GM12875 (cell line): ENCODE measurements around the gene BIN1.
"Not testable (repeated sequence)": the region's sequence is repeated elsewhere in the genome, so short reads cannot be mapped to it uniquely, and the experiment has no call there.

Experiments
- H3K4me3 ChIP-seq: one replicate; pipeline ENCODE4 v1.5.1; 2011; ENCODE audit warnings: low read depth, low read length, control low read depth
- TF ChIP-seq, protein P1 (sequence below): IDR thresholded peaks from 2 replicates; pipeline ENCODE4 v1.5.1; 2011; ENCODE audit warnings: low read depth, mild to moderate bottlenecking, control low read depth, inconsistent platforms, low read length, moderate library complexity, borderline replicate concordance; ENCODE audit not compliant: insufficient read depth

The BIN1 gene

DNA sequence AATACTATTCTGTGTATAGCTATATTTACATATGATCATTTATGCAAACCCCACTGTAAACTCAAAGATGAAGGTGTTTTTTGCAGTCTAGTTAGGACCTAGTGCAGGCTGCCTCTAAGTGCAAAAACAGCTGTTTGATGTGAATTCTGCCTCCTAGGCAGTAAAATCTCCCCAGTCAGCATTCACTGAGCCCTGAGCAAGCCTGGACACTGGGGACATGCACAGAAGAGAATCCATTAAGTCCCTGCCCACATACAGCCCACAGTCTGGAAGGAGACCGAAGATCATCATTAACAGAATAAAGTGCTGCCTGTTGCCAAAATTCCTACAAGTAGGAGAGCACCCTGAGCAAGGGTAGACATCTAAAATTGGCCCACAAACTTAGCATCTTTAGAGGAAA is 14.4 kb upstream of the BIN1 start:
- TF ChIP-seq, protein P1, sequence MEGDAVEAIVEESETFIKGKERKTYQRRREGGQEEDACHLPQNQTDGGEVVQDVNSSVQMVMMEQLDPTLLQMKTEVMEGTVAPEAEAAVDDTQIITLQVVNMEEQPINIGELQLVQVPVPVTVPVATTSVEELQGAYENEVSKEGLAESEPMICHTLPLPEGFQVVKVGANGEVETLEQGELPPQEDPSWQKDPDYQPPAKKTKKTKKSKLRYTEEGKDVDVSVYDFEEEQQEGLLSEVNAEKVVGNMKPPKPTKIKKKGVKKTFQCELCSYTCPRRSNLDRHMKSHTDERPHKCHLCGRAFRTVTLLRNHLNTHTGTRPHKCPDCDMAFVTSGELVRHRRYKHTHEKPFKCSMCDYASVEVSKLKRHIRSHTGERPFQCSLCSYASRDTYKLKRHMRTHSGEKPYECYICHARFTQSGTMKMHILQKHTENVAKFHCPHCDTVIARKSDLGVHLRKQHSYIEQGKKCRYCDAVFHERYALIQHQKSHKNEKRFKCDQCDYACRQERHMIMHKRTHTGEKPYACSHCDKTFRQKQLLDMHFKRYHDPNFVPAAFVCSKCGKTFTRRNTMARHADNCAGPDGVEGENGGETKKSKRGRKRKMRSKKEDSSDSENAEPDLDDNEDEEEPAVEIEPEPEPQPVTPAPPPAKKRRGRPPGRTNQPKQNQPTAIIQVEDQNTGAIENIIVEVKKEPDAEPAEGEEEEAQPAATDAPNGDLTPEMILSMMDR: no peak

DNA sequence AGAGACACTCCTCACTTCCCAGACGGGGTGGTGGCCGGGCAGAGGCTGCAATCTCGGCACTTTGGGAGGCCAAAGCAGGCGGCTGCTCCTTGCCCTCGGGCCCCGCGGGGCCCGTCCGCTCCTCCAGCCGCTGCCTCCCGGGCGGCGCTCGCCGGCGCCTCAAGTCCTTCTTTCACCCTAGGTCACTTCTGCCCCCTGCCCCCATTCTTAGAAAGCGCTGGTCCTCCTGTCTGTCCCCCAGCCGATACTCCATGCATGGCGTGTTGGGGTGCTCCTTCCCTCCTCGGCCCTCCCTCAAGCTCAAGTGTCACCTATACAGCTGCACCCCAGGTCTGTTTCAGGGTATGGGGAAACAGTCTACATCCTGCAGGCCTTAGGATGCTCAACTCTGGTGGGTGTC is 13.5 kb upstream of the BIN1 start:
- H3K4me3 ChIP-seq: not testable (repeated sequence)

More for the DNA sequence above, 14.4 kb upstream of the BIN1 start:
- no peak overlapping the region for H3K4me3 ChIP-seq

DNA sequence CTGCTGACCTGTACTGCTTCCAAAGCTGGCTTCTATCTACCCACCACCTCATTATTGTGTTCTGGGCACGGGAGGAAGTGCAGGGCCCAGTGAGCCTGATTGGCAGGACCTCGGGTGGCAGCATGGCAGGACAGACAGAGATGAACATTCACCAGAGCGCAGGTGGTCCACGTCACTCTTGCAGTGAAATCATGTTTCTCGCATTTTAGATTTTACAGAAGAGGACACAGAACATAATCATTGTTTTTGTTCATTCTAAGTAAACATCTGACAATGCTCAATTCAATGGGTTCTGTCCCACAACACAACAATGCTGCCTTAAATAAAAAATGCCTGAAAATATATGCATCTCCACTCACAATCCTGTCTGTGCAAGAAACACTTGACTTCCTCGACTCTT is 11.5 kb upstream of the BIN1 start:
- TF ChIP-seq, protein P1: no peak
- no peak overlapping the region for H3K4me3 ChIP-seq

DNA sequence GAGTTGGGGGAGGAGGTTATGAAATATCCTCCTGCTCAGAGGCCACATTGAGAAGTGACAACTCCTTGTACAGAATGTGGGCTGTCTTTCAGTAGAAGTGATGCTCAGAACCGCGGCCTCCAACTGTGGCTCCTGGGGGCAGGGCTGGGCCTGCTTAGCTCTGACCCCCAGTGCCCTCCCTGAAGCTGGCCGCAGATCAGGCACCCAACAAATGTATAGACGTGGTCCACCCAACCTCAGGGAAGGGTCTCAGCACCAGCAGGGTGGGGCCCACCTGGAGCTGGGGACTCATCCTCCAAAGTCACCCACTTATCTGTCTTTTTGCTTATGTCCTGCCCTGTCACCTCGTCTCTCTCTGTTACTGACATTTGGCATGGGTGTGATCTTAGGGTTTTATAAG is 11.1 kb upstream of the BIN1 start:
- TF ChIP-seq, protein P1: no peak
- H3K4me3 ChIP-seq: no peak overlapping the region

DNA sequence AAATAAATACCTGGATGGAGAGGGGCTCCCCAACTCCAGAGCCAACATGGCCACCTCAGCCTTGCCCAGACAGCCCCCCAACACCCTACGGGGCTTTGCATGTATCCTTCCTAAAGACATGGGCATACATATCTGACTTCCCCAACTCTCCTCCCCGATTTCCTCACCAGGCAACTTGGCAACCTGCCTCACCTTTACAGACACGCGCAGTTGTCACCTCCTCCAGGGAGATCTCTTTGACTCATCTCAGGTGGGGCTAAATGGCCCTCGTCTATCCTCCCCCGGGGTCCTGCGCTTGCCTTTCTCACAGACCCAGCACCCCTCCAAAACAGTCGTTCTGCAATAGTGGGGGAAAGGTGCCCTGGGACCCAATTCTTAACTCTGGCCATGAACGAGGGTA is 10.6 kb upstream of the BIN1 start:
- H3K4me3 ChIP-seq: no peak overlapping the region
- TF ChIP-seq, protein P1: no peak

DNA sequence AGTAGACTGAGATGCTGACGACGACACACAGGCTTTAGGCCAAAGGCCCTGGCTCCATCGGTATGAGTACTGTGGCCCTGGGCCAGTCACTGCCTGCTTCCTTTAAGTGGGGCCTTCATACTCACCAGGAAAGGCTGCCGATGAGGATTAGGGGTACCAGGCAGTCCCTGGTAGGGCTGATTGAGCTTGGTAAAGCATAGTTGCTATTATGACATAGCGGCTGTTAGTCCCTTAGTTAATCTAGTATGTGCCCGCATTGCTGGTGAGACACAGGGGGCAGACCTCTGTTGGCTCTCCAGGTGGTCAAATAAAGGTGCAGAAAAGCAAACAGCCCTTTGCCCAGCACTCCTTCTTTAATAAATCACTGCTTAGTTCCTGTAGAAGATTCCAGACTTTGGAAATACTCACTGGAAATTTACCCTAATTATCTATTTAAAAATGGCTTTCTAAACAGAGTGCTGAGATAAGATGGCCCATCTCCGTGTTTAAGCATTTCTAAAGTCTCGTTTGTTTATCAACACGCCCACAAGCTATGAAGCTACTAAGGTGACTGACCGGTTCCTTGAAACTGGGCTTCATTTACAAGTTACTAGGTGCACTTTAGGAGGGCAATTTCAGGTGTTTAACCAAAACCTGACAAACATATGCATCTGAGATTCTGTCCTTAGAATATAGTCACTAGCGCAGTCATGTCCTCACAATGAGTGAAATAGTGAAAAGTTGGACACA is 8.7 kb upstream of the BIN1 start:
- H3K4me3 ChIP-seq: no peak overlapping the region

DNA sequence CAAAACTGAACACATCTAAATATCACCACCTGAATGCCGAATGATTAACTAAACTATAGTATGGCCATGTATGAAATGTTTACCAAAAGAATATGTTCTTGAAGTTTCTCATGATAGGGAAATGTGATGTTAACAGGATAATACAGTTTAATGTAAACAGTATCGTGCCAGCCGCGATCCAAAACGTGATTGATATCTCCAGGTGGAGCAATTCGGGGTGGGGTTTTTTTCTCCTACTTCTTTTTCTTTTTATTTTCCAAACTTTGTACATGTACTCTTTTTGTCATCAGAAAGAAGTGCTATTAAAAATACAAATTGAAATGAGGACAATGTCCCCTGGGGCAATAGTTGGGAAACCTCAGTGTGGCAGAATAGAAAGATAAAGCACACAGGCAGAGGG is 4.0 kb upstream of the BIN1 start:
- TF ChIP-seq, protein P1: no peak
- H3K4me3 ChIP-seq: no peak overlapping the region

More for the DNA sequence above, 8.7 kb upstream of the BIN1 start:
- TF ChIP-seq, protein P1: no peak
